Gastrocnemius medialis (tissue), 4 donors: ENCODE results near the gene IGF1R. TPM values are rescaled to one million over a fixed set of nuclear protein-coding genes. Genes with fewer than 3 reads are reported as not detected.

ENCODE experiments used
- ATAC-seq, 2 donors: fragments of 150-250 bp; one replicate each; pipeline ENCODE4 v1.9.1; 2016
- DNase-seq, 2 donors: peaks; one replicate each; pipeline ENCODE4 v3.0.0-alpha.2; 2019
- H3K27ac ChIP-seq, 4 donors: fragments of 200-600 bp; sonication (generic); 1 replicate in 1 of 4; 2 replicates in 3 of 4; pipeline ENCODE4 v1.5.1; 2016 to 2018; ENCODE audit warnings: mild to moderate bottlenecking in 2 of 4, moderate library complexity in 1 of 4
- H3K27me3 ChIP-seq, 3 donors: fragments of 200-600 bp; sonication (generic) in 2 of 3; 1 replicate in 1 of 3; 2 replicates in 2 of 3; pipeline versions ENCODE4 v1.5.1 to v1.6.0; 2016 to 2019; ENCODE audit warnings: mild to moderate bottlenecking in 1 of 3, moderate library complexity in 1 of 3
- H3K36me3 ChIP-seq, 2 donors: fragments of 200-600 bp; sonication (generic) in 1 of 2; one replicate each; pipeline ENCODE4 v1.5.1; 2017 to 2018
- H3K4me1 ChIP-seq, 2 donors: fragments of 200-600 bp; sonication (generic) in 1 of 2; one replicate each; pipeline ENCODE4 v1.5.1; 2016 to 2017; ENCODE audit warnings: mild to moderate bottlenecking in 2 of 2
- H3K4me3 ChIP-seq, 4 donors: fragments of 200-600 bp; sonication (generic) in 3 of 4; 1 replicate in 1 of 4; 2 replicates in 3 of 4; pipeline ENCODE4 v1.5.1; 2016 to 2019; ENCODE audit warnings: mild to moderate bottlenecking in 2 of 4
- H3K9me3 ChIP-seq, 3 donors: fragments of 200-600 bp; sonication (generic) in 2 of 3; 1 replicate in 1 of 3; 2 replicates in 2 of 3; pipeline ENCODE4 v1.5.1; 2016 to 2019
- POLR2A ChIP-seq, 2 donors: fragments of 450-650 bp; IDR thresholded peaks; one replicate each; pipeline ENCODE4 v1.6.1; 2017; ENCODE audit warnings: antibody characterized with exemption in 2 of 2, mild to moderate bottlenecking in 2 of 2, moderate library complexity in 2 of 2
- in situ Hi-C, 4 donors: fragments of 200-750 bp; cut with MboI; loops; one replicate each; pipeline versions ENCODE4 v1.15.0 to v1.8.0; 2017; ENCODE audit warnings: low sequenced_read_pairs in 4 of 4
- intact Hi-C: fragments of 100-400 bp; cut with DNase I; formaldehyde crosslinking; loops from one replicate; pipeline ENCODE4 v1.15.1; 2023; ENCODE audit warnings: low total_unique reads
- total RNA-seq, 4 donors: library from RNA; depleted of rRNA; stranded (reverse); fragments of >200 nt; gene quantifications; one replicate each; pipeline versions ENCODE4 v1.1.0 to v1.2.3, GENCODE V29; 2016
- TF ChIP-seq, protein P1 (sequence below), 5 experiments: fragments of 450-650 bp in 3 of 5; fragments of 200-600 bp in 2 of 5; sonication (generic) in 2 of 5; IDR thresholded peaks in 4 of 5; conservative IDR thresholded peaks in 1 of 5; 1 replicate in 4 of 5; 2 replicates in 1 of 5; pipeline ENCODE4 v1.5.1; 2016 to 2019; ENCODE audit warnings: antibody characterized with exemption in 5 of 5, mild to moderate bottlenecking in 3 of 5, moderate library complexity in 3 of 5

Gene IGF1R
- total RNA-seq, 4 donors from 2014 or later, result 10.1 to 50.4 (median 12.3) TPM

DNA sequence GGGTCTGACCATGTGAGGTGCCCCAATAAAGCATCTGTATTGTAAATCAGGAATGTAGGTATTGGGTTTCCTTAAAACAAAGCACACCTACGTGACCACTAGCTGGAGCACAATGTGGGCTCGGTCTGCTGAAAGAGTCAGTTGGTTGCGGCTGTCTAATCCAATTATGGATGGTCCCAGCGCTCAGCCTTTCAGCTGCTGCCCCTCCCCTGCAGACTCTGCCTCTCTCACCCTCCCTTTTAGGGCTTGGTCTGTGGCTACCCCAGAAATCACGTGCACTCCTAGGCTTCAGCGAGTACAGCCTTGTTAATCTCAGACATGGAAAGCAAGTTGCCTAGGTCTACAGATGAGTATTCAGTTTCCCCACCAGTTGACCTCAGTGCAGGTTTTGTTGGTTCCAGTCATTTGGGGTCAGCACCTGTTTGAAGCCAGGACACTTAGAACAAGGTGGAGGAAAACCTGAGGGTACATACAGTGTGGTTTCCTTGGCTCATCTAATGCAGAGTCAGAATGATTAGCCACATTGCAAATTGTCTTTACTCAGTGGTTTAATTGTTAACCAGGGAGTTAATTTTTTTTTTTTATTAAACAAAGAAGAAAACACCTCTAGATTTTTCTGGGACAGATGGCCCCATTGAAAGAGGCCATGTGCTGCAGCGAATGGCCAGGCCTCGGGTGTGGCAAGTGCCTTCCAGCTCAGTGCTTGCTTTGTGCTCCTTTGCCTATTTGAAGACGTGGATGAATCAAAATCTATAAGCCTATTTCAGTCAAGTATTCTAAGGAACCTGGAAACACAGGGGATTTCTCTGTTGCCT lies 137.7 kb downstream of the IGF1R start:
- in situ Hi-C loops, result loop anchor here in 3 of 4 donors (10.0 to 25.0 kb wide), 5 partner anchors 101 to 426 kb away; no protein-coding TSS in a partner anchor
- no peak overlapping the region for H3K27ac ChIP-seq

DNA sequence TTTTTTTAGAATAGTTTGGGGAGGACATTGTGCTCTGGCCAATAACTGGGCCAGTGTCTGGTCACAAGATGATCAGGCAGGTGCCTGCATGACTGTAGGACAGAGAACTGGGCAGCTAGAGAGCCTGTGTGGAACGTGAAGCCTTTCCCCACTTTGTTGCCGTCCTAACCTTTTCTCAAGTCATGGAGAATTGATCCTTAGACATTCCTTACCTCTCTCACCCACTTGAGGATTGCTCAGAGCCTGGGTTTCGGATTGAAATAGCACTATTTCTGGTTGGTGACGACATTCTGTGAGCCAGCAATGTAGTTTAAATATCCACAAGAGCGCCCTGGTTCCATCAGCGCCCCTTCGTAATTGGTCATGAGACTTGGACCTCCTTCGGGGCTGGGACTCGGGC lies 138.4 kb downstream of the IGF1R start:
- H3K36me3 ChIP-seq, result no peaks in the 10 kb centered on the region
- DNase-seq, result no peak
- H3K27ac ChIP-seq, result peak overlapping the region in 1 of 4 donors; percentile 1
- no peaks in the 10 kb centered on the region for H3K9me3 ChIP-seq
- H3K4me3 ChIP-seq, result no peak overlapping the region
- peak in 1 of 2 donors; percentile 64 for ATAC-seq
- no peaks in the 10 kb centered on the region for H3K27me3 ChIP-seq
- no peak for TF ChIP-seq POLR2A (IDR thresholded peaks at IDR 0.05)
- TF ChIP-seq, protein P1, sequence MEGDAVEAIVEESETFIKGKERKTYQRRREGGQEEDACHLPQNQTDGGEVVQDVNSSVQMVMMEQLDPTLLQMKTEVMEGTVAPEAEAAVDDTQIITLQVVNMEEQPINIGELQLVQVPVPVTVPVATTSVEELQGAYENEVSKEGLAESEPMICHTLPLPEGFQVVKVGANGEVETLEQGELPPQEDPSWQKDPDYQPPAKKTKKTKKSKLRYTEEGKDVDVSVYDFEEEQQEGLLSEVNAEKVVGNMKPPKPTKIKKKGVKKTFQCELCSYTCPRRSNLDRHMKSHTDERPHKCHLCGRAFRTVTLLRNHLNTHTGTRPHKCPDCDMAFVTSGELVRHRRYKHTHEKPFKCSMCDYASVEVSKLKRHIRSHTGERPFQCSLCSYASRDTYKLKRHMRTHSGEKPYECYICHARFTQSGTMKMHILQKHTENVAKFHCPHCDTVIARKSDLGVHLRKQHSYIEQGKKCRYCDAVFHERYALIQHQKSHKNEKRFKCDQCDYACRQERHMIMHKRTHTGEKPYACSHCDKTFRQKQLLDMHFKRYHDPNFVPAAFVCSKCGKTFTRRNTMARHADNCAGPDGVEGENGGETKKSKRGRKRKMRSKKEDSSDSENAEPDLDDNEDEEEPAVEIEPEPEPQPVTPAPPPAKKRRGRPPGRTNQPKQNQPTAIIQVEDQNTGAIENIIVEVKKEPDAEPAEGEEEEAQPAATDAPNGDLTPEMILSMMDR (IDR thresholded peaks at IDR 0.05 in 4 of 5, conservative IDR thresholded peaks at IDR 0.05 in 1 of 5), result no peak
- peaks cover 26 to 33% of the 10 kb centered on the region in 2 donors for H3K4me1 ChIP-seq
- in situ Hi-C loops (loop anchor here in 3 of 4 donors (10.0 to 25.0 kb wide), 5 partner anchors 101 to 426 kb away; no protein-coding TSS in a partner anchor), intact Hi-C loops (no loop called here)

More for the DNA sequence above, 137.7 kb downstream of the IGF1R start:
- H3K4me3 ChIP-seq, result no peak overlapping the region
- no peak for DNase-seq
- no peak for ATAC-seq
- no peaks in the 10 kb centered on the region for H3K9me3 ChIP-seq
- H3K36me3 ChIP-seq, result no peaks in the 10 kb centered on the region
- no peak for TF ChIP-seq POLR2A (IDR thresholded peaks at IDR 0.05)
- TF ChIP-seq, protein P1 (IDR thresholded peaks at IDR 0.05 in 4 of 5, conservative IDR thresholded peaks at IDR 0.05 in 1 of 5), result no peak
- H3K27me3 ChIP-seq, result no peaks in the 10 kb centered on the region
- intact Hi-C loops, result no loop called here
- H3K4me1 ChIP-seq, result peaks cover 26 to 33% of the 10 kb centered on the region in 2 donors

DNA sequence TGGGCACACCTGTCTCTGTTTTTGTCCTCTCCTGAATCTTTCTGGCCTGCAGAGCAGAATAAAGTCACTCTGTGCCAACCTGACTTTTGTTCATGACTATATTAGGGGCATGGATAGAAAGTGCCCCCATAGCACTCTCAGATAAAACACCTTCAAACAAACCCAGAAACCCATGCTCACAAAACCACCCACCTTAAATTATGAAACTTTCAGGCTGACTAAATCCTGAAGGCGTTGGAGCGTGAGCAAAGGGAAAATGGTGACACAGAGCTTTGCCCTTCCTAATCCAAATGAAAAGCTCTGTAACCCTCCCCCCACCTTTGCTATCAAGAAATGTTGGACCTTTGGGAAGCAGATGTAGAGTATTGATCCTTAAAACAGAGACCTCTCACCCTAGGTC lies 138.9 kb downstream of the IGF1R start:
- no peak overlapping the region for H3K4me3 ChIP-seq
- no peak for TF ChIP-seq POLR2A (IDR thresholded peaks at IDR 0.05)
- TF ChIP-seq, protein P1 (IDR thresholded peaks at IDR 0.05 in 4 of 5, conservative IDR thresholded peaks at IDR 0.05 in 1 of 5), result no peak
- in situ Hi-C loops, result loop anchor here in 3 of 4 donors (10.0 to 25.0 kb wide), 5 partner anchors 100 to 425 kb away; no protein-coding TSS in a partner anchor
- H3K27me3 ChIP-seq, result no peaks in the 10 kb centered on the region
- no peak for ATAC-seq
- intact Hi-C loops, result no loop called here
- no peaks in the 10 kb centered on the region for H3K9me3 ChIP-seq
- H3K36me3 ChIP-seq, result no peaks in the 10 kb centered on the region
- no peak for DNase-seq
- H3K27ac ChIP-seq, result peak overlapping the region in 1 of 4 donors; percentile 1
- H3K4me1 ChIP-seq, result peaks cover 26 to 33% of the 10 kb centered on the region in 2 donors

DNA sequence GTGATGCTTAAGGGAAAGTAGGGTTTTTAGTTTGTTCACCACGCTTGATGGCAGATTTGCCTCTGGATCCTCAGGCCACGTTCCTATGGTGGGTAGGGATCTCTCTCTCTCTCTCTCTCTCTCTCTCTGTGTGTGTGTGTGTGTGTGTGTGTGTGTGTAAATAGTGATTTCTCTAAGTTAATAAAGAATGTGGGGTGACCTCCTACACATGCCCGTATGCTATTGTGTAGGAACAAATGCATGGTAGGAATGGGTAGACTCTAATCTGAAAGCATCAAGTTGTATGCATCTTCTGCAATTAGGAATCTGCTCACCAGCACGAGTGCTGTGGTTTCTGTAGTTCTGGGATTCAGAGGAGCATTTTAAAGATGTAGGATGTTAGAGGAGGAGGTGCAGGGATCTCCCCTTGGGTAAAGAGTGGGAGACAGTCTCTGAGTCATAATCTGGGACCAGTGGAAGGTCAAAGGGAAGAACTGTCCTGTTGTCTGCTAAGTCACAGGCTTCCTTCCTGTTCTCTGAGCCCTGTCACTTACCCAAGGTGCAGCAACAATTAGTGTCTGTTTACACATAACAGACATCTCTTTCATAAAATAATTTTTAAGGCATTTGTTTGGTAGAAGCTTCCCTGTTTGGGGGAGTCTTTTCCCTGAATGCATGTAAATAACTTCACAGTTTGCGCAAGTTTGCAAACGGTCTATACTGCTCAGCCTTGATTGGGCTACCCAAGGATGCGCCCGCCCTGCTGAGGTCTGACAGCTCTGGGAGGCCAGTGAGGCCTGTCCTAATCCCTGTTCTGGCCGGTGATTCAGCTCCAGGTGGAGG lies 139.8 kb downstream of the IGF1R start:
- no peak overlapping the region for H3K4me3 ChIP-seq
- peaks cover 30 to 40% of the 10 kb centered on the region in 2 donors for H3K4me1 ChIP-seq
- no peak overlapping the region for H3K27ac ChIP-seq
- no peaks in the 10 kb centered on the region for H3K9me3 ChIP-seq
- no peak for DNase-seq
- in situ Hi-C loops, result loop anchor here in 3 of 4 donors (10.0 to 25.0 kb wide), 5 partner anchors 99 to 424 kb away; no protein-coding TSS in a partner anchor
- no peaks in the 10 kb centered on the region for H3K27me3 ChIP-seq
- H3K36me3 ChIP-seq, result no peaks in the 10 kb centered on the region
- intact Hi-C loops, result no loop called here
- TF ChIP-seq POLR2A (IDR thresholded peaks at IDR 0.05), result no peak
- ATAC-seq, result no peak
